ENCODE data around the gene SH3RF3.

SH3RF3 gene

DNA sequence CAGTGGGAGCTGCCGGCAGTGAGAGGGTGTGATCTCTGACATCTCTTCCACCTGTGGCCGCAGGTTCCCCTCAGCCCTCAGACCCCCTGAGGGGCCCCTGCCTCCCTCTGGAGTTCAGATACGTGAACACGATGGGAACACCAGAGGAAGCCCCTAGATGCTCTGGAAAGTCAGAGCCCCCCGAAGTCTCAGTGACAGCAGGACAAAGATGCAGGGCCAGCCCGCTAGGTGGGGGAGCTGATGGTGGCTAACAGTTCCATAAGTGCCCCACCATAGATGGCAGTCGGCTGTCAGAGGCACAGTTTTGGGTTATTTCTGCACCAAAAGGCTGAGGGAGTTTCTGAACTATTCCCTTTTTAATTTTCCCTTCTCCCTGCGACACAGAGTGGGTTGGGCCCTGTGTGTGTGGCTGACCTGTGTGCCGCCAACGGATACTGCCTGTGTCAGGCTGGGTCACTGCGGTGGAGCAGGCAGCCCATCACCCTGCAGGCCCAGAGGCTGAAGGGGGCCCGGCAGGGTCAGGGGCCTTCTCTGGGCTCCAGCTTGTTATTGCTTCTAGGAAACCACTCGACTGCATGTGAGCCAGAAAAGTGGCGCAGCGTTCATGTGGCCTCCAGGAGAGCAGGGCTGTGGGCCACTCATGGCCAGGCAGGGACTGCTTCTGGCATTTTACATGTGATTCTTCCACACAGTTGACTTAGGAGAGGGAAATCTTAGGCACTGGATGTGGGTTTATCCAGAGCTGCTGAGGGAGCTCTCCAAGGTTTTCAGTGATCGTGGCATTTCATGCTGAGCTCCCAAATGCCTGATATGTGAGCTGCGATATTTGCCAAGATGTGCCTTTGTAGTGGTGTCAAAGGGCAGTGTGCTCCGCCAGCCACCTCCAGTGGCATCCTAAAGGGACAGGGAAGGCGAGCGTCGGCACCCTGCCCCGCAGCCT, 225.1 kb downstream of the SH3RF3 start:
- no peak for DNase-seq (ENCODE audit: low read depth)

DNA sequence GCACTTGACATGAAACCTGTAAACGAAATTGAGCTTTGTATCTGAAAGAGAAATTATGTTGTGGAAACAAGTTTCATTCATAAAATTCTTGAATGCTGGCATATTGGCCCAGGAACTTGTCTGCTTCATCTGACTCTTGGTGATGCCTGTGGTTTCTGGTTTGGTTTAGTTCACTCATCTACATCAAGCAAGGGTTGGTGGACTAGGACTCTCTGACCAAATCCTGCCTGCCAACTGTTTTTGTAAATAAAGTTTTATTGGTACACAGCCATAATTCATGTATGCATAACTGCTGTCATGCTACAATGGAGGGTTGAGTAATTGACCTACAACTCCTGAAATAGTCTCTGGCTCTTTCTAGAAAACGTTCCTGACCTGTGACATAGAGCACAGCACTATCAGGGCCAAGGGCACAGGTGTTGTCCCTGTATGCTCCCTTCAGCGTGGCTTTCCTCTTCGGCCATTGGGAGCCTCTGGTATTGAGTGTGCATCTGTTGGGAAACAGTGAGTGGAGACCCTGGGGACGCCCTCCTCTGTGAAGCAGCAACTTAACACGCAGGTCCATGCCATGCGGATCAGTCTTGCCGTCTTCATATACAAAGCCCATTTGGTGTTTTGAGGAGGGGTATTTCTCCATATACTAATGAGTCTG, 226.3 kb downstream of the SH3RF3 start:
- DNase-seq (ENCODE audit: low read depth) = no peak

DNA sequence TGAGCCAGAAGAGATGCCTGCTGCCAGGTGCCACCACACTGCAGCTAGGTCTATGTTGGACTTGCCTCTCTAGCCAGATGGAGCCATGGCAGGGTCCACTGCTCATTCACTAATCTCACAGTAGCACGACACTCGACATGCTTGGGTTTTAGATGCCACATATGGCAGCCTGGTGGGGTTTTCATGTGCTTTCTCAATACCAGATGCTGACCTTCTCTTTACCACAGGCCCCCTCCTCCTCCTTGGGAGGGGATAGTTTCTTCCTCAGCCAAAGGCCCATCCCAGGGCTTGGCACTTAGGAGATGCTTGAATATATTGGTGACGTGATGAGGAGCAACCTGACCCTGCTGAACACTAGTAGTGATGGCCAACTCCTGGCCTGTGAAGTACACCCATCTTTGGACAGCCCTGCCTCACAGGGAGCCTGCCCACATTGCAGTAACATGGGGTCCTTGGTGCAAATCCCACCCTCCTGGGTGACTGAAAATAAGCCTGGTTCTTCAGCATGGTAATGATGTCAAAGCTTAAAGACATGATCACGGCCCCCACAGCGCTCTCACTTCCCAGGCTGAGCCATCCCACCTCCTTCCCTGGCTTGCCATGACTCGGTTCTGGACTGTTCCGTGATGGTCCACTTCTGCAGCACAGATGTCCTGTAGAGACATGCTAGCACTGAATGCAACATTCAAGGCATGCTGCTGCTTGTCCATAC, 227.5 kb downstream of the SH3RF3 start:
- no peak for DNase-seq (ENCODE audit: low read depth)

DNA sequence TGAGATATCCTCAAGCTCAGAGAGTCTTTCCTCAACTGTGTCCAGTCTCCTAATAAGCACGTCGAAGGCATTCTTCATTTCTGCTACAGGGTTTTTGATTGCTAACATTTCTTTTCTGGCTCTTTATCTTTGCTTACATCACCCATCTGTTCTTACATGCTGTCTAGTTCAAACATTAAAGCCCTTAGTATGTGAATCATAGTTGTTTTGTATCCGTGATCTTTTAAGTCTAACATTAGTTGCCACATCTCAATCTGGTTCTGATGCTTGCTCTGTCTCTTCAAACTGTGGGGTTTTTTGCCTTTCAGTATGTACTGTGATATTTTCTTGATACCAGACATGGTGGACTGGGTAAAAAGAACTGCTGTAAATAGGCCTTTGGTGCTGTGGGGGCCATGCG, 235.2 kb downstream of the SH3RF3 start:
- no peak for DNase-seq (ENCODE audit: low read depth)

DNA sequence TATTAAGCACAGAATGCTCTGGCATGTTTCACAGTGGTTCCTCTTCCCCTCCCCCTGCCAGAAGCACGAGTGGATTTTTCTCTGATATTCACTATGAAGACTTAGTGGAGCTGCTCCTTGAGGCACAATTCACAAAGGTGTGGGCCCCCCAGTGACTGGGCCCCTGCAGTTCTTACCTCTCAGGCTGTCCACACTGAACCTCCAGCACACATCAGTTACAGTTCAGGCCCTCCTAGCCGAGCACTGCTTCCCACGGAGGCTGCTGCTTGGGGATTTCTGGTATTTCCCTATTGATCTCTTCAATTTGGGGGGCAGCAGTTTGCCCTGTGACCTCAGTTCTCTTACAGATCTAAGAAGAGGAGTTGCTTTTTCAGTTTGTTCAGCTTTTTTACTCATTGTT, 236.1 kb downstream of the SH3RF3 start:
- DNase-seq (ENCODE audit: low read depth) = no peak

DNA sequence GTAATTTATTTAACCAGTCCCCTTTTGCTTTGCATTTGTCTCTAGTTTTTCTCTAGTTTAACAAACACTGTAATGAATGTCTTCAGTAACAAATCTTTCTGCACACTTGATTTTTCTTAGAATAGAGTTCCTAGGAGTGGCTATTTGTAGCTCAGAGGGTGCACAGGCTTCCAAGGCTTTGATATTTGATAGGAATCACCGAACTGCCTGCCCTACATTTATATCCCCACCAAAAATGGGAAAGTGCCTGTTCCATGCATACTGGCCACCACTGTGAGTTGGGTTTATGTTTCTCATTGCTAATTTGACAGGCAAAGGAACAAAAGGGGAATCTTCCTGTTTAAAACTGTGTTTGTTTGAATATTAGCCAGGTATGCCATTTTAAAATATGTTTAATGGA, 238.7 kb downstream of the SH3RF3 start:
- no peak for DNase-seq (ENCODE audit: low read depth)

DNA sequence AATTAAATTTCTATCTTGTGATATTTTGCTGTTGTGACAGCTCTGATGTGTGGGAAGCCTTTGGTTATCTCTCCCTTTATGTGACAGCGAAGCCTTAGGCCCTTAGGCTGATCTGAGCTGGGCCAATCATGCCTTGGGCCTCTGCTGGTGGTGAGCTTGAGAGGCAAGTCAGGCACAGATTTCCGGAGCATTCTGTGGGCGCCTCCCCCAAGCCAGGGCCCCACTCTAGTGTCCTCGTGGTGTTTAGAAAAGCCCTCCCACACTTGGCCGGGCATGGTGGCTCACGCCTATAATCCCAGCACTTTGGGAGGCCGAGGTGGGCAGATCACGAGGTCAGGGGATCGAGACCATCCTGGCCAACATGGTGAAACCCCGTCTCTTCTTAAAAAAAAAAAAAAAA, 239.8 kb downstream of the SH3RF3 start:
- DNase-seq (ENCODE audit: low read depth) = no peak

DNA sequence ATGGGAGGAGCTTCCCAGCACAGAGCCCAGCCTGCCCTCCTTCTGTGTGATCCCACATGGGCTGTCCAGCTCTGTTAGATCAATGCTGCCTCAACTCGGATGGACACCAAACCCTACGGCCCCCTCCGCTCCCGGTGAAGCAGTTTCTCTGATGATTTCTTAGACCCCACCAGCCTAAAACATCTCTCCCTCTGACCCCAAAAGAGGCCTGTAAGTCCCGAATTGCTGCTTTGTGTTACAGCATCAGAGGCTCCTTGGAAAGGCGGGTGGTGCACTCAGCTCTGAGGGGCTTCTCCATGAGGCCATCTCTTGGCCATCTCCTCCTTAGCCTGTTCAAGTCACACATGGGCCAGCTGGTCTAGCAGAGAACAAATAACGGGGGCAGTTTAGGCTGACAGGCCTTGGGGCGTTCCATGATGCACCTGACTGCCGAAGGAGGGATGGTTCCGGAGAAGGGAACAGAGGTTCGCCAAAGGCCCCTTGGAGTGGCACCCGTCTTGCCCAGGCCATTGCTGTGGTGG, 240.7 kb downstream of the SH3RF3 start:
- no peak for DNase-seq (ENCODE audit: low read depth)

DNA sequence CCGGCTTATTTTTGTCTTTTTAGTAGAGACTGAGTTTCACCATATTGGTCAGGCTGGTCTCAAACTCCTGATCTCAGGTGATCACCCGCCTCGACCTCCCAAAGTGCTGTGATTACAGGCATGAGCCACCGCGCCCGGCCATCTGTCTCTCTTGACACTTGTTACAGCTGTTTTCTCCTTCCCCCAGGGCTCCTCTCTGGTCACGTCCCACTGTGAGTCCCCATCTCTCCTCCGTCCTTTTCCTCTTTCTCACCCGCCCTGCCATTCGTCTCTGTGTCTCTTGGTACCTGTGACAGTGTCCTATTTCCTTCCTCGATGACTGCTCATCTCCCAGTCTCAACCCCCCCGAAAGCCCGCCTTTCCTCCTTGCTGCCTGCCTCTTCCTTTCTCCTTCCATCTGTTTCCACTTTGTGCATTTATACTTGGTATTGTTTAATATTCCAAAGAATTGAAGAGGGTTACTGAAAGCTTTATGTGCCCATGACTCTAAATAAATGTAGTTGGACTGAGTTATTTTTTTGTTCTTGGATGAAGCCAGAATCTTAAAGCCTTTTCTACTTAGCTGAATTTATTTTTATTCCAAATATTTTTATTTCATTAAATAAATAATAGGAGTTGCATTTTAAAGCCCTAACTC, 241.5 kb downstream of the SH3RF3 start:
- no peak for DNase-seq (ENCODE audit: low read depth)

DNA sequence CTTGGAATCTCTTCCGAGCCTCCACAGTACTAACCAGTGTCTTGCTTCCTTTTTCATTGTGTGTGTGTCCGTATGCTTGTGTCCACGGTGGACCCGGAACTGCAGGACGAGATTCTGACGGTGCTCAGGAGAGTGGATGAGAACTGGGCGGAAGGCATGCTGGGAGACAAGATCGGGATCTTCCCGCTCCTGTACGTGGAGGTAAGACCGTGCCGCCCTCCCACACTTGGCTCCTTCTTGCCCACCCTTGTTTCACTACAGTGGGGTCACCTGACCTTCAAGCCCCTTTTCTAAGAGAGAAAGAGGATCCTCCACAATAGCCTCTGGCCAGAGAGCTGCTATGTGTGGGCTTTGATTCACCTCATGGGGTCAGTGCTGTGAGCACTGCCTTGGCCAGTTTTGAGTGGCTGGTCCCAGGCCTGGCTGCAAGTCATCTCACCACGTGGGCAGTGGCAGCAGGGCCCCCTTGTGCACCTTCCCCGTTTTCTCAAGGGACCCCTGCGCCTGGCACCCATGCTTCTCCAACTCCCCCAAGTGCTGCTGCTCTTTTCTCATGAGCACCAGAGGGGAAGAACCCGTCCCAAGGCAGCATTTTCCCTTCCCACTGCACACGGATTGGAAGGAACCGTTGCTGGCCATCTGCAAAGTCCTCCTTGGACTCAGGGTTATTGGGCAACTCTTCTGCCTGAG, 242.6 kb downstream of the SH3RF3 start:
- no peak for DNase-seq (ENCODE audit: low read depth)

DNA sequence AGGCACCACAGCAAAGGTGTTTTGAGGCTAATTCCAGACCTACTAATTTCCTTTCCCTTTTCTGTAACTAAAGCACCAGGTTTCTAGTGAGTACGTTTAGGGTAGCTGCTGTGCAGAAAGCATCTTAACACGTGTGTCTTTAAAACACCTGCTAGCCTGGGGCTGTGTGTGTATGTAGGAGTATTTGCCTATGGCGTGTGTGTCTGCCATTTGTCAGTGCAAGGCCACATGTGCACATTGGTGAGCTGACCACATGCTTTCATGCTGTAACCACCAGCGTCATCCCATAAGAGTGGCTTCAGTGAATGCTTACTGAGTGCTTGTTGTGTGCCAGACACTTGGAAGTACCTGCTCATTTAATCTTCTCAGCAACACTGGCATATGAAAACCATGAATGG, 243.2 kb downstream of the SH3RF3 start:
- DNase-seq (ENCODE audit: low read depth) = no peak

DNA sequence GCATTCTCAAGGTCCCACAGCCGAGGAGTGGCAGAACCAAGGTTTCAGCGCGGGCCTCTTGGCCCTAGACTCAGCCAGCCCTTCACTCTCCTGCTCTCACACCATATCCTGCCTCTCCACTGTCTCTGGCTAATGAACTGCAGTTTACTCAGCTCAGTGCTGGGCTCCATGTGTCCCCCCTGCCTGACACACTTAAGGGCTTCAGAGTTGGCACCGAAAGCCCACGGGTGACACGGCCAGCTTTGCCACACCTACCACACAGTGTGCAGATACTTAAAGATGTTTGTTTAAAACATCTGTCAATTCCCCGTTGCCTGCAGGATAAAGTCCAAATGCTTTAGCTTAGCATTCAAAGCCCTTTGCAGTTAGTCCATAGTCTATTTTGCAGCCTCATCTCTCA, 243.6 kb downstream of the SH3RF3 start:
- DNase-seq (ENCODE audit: low read depth) = no peak

DNA sequence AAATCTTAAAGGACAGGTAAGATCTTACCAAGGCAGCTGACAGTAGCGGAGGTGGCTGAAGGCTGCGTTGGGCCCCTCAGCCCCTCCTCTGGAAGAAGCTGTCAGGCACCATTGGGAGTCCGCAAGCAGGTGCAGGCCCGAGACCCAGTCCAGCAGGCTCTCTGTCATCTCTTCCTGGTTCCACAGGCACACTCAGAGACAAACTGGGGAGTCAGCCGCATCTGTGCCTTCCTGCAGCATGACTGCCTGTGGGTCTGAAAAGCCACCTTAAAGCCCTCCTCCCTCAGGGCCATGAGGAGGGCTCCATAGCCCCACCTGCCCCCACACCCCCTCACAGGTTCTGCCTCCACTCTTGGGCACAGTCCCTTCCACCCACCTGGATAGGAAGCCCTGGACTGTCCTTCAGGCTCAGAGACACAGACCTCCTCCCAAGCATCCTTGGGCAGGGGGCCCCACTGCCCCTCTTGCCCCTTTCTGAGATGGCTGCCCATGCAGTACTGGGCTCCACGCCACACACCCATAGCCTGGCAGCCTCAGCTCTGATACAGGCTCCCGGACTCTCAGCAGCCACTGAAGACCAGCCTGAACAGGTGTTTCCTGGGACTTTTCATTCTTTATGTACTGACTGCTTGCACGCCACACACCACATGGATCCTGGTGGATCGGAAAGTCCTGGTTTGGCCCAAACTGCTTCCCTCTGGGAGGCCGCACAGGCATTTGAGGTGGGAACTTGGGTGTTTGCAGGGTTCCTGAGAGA, 245.0 kb downstream of the SH3RF3 start:
- DNase-seq (ENCODE audit: low read depth) = no peak

DNA sequence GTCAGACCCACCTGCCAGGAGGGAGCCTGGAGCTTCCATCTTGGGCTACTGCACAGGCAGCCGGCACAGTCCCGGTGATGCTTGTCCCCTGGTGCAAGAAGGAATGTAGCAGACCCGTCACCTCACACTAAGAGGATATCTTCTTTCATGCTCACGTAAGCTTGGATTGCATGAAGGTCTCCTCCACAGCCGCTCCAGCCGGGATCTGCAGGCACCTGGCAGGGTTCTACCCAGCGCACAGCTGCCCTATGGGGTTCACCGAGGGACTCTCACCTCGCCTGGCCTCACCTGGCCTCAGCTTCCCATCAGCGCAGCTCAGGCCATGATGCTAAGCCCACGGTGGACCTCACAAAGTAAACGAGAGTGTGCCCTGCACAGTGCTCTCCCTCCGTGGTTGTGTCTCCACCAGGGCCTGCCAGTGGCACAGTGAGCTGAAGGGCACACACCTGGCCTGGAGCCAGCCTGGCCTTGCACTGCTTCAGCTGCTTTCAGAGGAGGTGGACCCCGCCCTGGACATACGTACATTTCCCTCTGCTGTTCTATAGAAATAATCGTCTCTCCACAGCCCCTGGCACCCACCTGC, 245.6 kb downstream of the SH3RF3 start:
- DNase-seq (ENCODE audit: low read depth) = no peak

DNA sequence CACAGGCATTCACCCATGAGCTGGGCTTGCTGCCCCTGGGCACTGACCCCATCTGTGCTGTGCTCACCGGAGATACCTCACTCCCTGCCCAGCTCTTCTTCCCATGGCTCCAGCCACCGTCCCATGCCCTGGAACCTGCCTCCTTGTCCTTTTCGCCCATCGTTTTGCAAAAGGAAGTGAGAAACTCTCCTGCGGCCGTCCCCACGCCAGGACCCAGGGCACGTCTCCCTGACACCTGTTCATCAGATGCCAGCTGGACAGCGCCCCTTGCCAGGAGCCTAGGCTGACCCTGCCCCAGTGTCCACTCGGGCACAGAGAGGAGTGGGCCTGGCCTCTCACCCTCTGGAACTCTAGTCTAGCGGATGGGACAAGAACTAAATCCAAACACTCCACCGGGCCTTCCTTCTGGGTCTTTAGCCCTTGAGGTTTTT, 246.1 kb downstream of the SH3RF3 start:
- DNase-seq (ENCODE audit: low read depth) = no peak

DNA sequence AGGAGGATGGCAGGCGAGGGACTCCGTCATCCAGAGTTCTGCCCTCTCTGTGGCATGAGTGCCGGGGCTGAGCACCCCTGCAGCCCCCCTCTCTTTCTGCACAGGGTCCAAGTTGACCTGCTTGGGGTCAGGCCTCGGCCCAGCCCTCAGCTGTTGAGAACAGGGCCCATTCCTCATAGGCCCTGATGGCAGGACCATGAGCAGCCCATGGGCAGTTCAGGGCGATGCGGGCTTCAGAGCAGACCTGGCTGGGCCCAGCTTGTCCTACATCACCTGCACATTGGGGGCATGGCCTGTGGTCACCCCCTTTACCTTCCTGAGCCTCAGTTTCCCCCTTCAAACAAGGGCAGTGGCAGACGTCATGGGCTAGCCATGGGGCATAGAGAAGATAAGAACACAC, 246.7 kb downstream of the SH3RF3 start:
- DNase-seq (ENCODE audit: low read depth) = no peak

DNA sequence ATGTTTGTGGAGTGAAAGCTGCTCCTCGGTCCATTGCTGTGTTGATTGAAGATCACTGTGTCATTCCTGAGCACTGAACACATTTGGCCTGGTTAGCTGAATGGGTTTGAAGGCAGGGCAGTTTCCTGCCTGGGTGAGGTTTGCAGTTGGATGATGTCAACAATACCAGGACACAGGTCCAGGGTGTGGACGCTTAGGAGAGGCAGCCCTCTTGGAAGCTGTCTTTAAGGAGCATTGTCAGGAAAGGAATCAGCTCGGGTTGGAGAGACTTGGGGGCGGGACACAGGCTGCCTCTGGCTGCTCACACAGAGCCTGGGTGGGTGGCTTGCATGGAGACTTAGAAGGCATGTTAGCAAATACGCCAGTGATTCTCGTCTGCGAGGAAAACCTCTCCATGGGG, 247.1 kb downstream of the SH3RF3 start:
- DNase-seq (ENCODE audit: low read depth) = no peak

DNA sequence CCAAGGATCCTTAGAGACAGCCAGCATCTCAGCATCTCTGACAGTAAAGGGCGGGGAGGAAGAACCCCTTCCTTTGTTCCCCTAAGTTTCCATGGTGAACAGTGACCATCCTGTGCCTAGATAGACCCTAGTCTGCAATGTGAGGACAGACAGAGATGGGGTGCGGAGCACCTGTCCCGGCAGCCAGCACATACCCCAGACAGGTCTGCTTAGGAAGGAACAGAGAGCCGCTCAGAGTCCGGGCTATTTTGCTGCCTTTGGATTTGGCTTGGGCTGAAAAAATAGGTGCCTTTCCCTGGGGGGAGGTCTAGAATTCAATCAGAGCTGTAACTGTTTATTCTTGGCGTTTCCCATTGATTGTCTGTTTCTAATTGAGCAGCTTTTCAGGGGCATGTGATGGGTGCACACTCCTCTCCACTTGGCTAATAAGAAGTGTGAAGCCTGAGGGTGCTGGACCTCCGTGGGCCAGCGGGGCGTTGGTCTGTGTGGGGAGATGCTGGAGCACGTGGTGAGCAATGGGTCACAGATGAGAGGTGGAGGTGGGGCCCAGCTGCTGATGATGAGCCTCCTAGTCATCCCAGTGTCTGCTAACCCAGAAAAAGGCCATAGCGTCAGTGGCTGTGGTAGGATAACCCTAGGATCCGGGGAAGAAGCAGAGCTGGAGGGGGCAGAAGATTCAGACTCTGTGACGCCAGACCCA, 247.9 kb downstream of the SH3RF3 start:
- DNase-seq (ENCODE audit: low read depth) = no peak

DNA sequence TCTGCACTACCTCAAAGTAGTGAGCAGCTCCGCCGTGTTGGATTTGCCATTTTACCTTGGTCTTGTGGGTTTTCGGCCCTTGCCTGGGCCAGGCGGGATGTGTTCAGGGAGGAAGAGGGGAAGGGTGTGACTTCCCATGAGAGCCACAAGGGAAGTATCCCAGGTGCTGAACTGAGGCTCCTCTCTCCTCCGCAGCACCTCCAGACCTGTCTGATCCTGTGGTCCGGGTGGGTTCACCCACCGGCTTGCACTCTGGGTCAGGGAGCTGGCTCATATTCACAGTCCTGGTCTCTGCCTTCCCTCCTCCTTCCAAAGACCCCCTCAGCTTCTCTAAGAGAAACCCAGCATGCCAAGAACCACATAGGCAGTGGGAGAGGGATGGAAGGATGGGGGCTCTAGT, 249.0 kb downstream of the SH3RF3 start:
- DNase-seq (ENCODE audit: low read depth) = no peak

DNA sequence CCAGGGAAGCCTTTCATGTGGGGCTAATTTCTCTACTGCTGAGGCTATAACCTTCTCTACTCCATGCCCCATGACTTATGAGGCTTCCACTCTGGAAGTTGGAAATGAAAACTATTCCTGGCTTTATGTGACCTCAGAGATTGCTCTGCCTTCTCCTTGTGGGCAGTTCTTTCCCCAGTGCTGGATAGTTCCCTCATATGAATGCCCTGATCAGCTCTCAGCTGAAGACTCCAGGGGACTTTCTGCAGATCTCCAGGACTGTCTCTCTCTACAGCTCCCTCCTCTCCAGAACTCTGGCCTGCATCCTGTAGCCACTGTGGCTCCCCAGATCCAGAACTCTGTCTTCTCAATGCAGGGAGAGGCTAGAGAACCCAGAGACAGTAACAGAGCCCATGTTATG, 249.7 kb downstream of the SH3RF3 start:
- no peak for DNase-seq (ENCODE audit: low read depth)

Measured in stimulated activated CD8-positive, alpha-beta memory T cell treated with anti-CD3 and anti-CD28 coated beads, Interleukin-4, amount 100 ng/mL, for 24 hours (primary cell).